Gastrocnemius medialis (tissue), 4 donors: ENCODE measurements around the gene NT5DC3.

Experiments used
- CTCF ChIP-seq, 5 experiments: fragments of 450-650 bp in 3 of 5; fragments of 200-600 bp in 2 of 5; sonication (generic) in 2 of 5; IDR thresholded peaks in 4 of 5; conservative IDR thresholded peaks in 1 of 5; 1 replicate in 4 of 5; 2 replicates in 1 of 5; pipeline ENCODE4 v1.5.1; 2016 to 2019; ENCODE audit warnings: antibody characterized with exemption in 5 of 5, mild to moderate bottlenecking in 3 of 5, moderate library complexity in 3 of 5
- POLR2A ChIP-seq, 2 donors: fragments of 450-650 bp; IDR thresholded peaks; one replicate each; pipeline ENCODE4 v1.6.1; 2017; ENCODE audit warnings: antibody characterized with exemption in 2 of 2, mild to moderate bottlenecking in 2 of 2, moderate library complexity in 2 of 2

- TF ChIP-seq CTCF (IDR thresholded peaks at IDR 0.05 in 4 of 5, conservative IDR thresholded peaks at IDR 0.05 in 1 of 5) (no peak), POLR2A (IDR thresholded peaks at IDR 0.05) (no peak)
Observed at GRCh38 chr12:103864710-103865109, 23.7 kb upstream of the NT5DC3 start.
